Prostate gland (tissue), 2 donors: ENCODE measurements around the gene TSPAN12. TPM values are rescaled to one million over a fixed set of nuclear protein-coding genes. Genes with fewer than 3 reads are reported as not detected.
"Not testable (repeated sequence)": the region's sequence is repeated elsewhere in the genome, so short reads cannot be mapped to it uniquely, and the experiment has no call there.

Experiments used
- DNase-seq: peaks from one replicate; pipeline ENCODE4 v3.0.0-alpha.2; 2019; ENCODE audit warnings: low spot score
- H3K27ac ChIP-seq, 2 donors: fragments of 200-600 bp; sonication (generic); 2 replicates each; pipeline ENCODE4 v1.5.1; 2017 to 2019
- H3K27me3 ChIP-seq: fragments of 200-600 bp; sonication (generic); replicated peaks from 2 replicates; pipeline ENCODE4 v1.5.1; 2019; ENCODE audit not compliant: insufficient read depth
- H3K36me3 ChIP-seq, 2 donors: fragments of 200-600 bp; sonication (generic); 1 replicate in 1 of 2; 2 replicates in 1 of 2; pipeline versions ENCODE4 v1.5.1 to v1.8.1; 2017 to 2019
- H3K4me1 ChIP-seq: fragments of 200-600 bp; sonication (generic); replicated peaks from 2 replicates; pipeline ENCODE4 v1.5.1; 2019
- H3K4me3 ChIP-seq, 2 donors: fragments of 200-600 bp; sonication (generic); 2 replicates each; pipeline ENCODE4 v1.5.1; 2017 to 2019
- H3K9me3 ChIP-seq: fragments of 200-600 bp; sonication (generic); 2 replicates; pipeline ENCODE4 v1.5.1; 2017
- CTCF ChIP-seq, 4 experiments: fragments of 200-600 bp in 2 of 4; fragments of 450-650 bp in 2 of 4; sonication (generic) in 2 of 4; IDR thresholded peaks; 1 replicate in 3 of 4; 2 replicates in 1 of 4; pipeline ENCODE4 v1.5.1; 2016 to 2019; ENCODE audit warnings: antibody characterized with exemption in 4 of 4, mild to moderate bottlenecking in 2 of 4, moderate library complexity in 2 of 4
- POLR2A ChIP-seq: fragments of 450-650 bp; IDR thresholded peaks from one replicate; pipeline ENCODE4 v1.6.1; 2016; ENCODE audit warnings: antibody characterized with exemption, mild to moderate bottlenecking
- POLR2AphosphoS5 ChIP-seq: sonication (generic); formaldehyde crosslinking; IDR thresholded peaks from one replicate; pipeline ENCODE4 v1.6.1; 2017; ENCODE audit warnings: antibody characterized with exemption
- whole genome bisulfite sequencing: methylation state at CpG from one replicate; pipeline ENCODE4 v1.1.5; 2018; 5-methylcytosine and 5-hydroxymethylcytosine counted together
- intact Hi-C: fragments of 100-400 bp; cut with DNase I; formaldehyde crosslinking; loops from one replicate; pipeline ENCODE4 v1.14.2; 2022
- total RNA-seq, 2 donors: library from RNA; depleted of rRNA; stranded (reverse); fragments of >200 nt; gene quantifications; one replicate each; pipeline ENCODE4 v1.1.0, GENCODE V29; 2016

The TSPAN12 gene
- total RNA-seq, 2 donors from 2014 or later = 14.5 to 16.2 TPM

GRCh38 chr7:120780938-120781337 is 77.0 kb downstream of the TSPAN12 start:
- intact Hi-C loops = no loop called here
- no peak for TF ChIP-seq POLR2AphosphoS5
- no peak for TF ChIP-seq CTCF (IDR thresholded peaks at IDR 0.05)
- TF ChIP-seq POLR2A = no peak
- 86% methylated on average over 6 of the region's 6 CpGs for WGBS
- H3K27ac ChIP-seq = no peak overlapping the region
- H3K9me3 ChIP-seq = no peaks in the 10 kb centered on the region
- H3K4me3 ChIP-seq = no peak overlapping the region
- H3K36me3 ChIP-seq = no peaks in the 10 kb centered on the region
- H3K27me3 ChIP-seq = no peaks in the 10 kb centered on the region
- H3K4me1 ChIP-seq = no peaks in the 10 kb centered on the region
- DNase-seq = no peak

- 96% methylated on average over 7 of the region's 7 CpGs for WGBS
- DNase-seq, H3K4me1 ChIP-seq, intact Hi-C loops, H3K9me3 ChIP-seq, H3K4me3 ChIP-seq, H3K27ac ChIP-seq, H3K27me3 ChIP-seq, H3K36me3 ChIP-seq: not testable (repeated sequence)
Observed at GRCh38 chr7:120780451-120780850, 77.5 kb downstream of the TSPAN12 start.

- H3K9me3 ChIP-seq, H3K4me3 ChIP-seq, H3K27ac ChIP-seq, DNase-seq, H3K36me3 ChIP-seq, H3K27me3 ChIP-seq, H3K4me1 ChIP-seq, intact Hi-C loops: not testable (repeated sequence)
- 92% methylated on average over 8 of the region's 8 CpGs for WGBS
Observed at GRCh38 chr7:120779078-120779477, 78.9 kb downstream of the TSPAN12 start.

GRCh38 chr7:120775755-120776154 is 82.2 kb downstream of the TSPAN12 start:
- intact Hi-C loops = no loop called here
- no peak for DNase-seq
- Histone ChIP-seq H3K4me3 (no peak overlapping the region), H3K4me1 (no peaks in the 10 kb centered on the region), H3K9me3 (no peaks in the 10 kb centered on the region), H3K36me3 (no peaks in the 10 kb centered on the region), H3K27me3 (no peaks in the 10 kb centered on the region), H3K27ac (no peak overlapping the region)
- TF ChIP-seq POLR2A = no peak
- no peak for TF ChIP-seq POLR2AphosphoS5
- TF ChIP-seq CTCF (IDR thresholded peaks at IDR 0.05) = no peak

GRCh38 chr7:120774481-120774880 is 83.5 kb downstream of the TSPAN12 start:
- intact Hi-C loops = no loop called here
- H3K4me3 ChIP-seq = no peak overlapping the region
- H3K4me1 ChIP-seq = no peaks in the 10 kb centered on the region
- WGBS = 59% methylated on average over 3 of the region's 3 CpGs
- H3K27me3 ChIP-seq = no peaks in the 10 kb centered on the region
- TF ChIP-seq POLR2AphosphoS5 (no peak), CTCF (IDR thresholded peaks at IDR 0.05) (no peak), POLR2A (no peak)
- H3K27ac ChIP-seq = no peak overlapping the region
- no peaks in the 10 kb centered on the region for H3K9me3 ChIP-seq
- DNase-seq = no peak
- no peaks in the 10 kb centered on the region for H3K36me3 ChIP-seq

GRCh38 chr7:120770206-120770605 is 87.7 kb downstream of the TSPAN12 start:
- Histone ChIP-seq H3K27me3 (no peaks in the 10 kb centered on the region), H3K36me3 (no peaks in the 10 kb centered on the region), H3K9me3 (no peaks in the 10 kb centered on the region), H3K27ac (no peak overlapping the region), H3K4me1 (no peaks in the 10 kb centered on the region), H3K4me3 (no peak overlapping the region)
- no peak for DNase-seq
- WGBS = 62% methylated on average over 3 of the region's 3 CpGs
- no peak for TF ChIP-seq POLR2AphosphoS5
- no peak for TF ChIP-seq CTCF (IDR thresholded peaks at IDR 0.05)
- intact Hi-C loops = no loop called here
